Astrocyte (in vitro differentiated cells and primary cell): ENCODE results near the gene ADGRD2.

ENCODE experiments used
- CTCF ChIP-seq: IDR thresholded peaks from 2 replicates; pipeline ENCODE4 v1.5.1; 2011; ENCODE audit warnings: low read depth, mild to moderate bottlenecking, inconsistent platforms, low read length, moderate library complexity; ENCODE audit not compliant: insufficient read depth
- EZH2 ChIP-seq: IDR thresholded peaks from 2 replicates; pipeline ENCODE4 v1.6.1; 2012; ENCODE audit warnings: mild to moderate bottlenecking, low read length, inconsistent platforms; ENCODE audit not compliant: insufficient read depth

DNA sequence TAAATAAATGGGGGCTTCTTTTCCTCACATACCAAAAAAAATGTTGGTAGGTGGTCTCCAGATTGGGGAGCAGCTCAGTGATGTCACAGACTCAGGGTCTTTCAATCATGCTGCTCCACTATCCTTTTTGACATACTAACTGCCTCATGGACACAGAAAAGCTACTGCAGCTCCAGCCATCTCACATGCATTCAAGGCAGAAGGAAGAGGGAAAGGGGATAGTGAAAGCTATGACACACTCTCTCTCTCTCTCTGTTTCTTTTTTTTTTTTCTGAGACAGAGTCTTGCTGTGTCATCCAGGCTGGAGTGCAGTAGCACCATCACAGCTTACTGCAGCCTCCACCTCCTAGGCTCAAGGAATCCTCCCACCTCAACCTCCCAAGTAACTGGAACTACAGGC lies 7.9 kb upstream of the ADGRD2 start:
- TF ChIP-seq CTCF (no peak), EZH2 (no peak)
